NCI-H1930 (cell line): Measurements from ENCODE around the gene TNFRSF4.
"Not testable (repeated sequence)": the region's sequence is repeated elsewhere in the genome, so short reads cannot be mapped to it uniquely, and the experiment has no call there.

Experiments used
- DNase-seq, 2 experiments: peaks; one replicate each; lab custom pipeline; 2025; lab: John Stamatoyannopoulos, UW

TNFRSF4 gene

DNA sequence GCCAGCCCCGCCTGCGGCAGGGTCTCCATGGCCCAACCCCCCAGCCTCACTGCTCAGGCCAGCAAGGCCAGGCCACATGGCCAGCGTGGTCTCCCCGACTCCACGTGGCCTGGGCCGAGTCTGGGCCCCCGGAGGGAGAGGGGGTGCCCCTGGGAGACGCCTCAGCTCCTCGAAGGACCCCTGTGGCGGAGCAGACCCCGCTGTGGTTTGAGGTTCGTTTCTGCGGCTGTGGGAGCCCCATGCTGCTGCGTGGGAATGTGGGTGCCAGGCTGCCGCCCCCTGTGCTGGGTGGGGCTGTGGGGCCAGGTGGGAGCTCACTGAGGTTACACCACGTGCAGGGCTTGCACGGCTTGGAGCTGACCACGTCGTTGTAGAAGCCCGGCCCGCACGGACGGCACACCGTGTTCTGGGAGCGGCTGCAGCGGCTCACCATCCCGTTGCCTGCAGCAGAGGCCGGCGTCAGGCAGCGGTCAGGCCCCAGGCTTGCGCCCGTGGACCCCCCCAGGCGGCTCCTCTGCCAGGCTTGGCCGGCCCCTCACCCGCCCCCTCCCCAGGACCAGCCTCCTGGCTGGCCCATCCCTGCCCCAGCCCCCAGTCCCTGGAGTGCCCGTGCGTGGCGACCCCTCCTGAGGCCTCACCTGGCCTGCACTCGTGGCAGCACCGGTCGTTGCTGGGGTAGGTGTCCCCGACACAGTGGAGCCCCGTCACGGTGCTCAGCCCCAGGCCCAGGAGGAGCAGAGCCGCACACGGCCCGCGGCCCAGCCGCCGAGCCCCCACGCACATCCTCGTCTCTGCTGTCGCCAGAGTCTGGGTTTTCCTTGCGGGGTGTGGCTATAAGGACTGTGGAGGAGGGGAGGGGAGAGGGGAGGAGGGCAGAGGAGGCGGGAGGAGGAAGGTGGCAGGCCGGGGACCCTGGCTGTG, at the start of gene TNFRSF4:
Gene TNFRSF4, minus strand, starts transcription at position 809 of the 921 bp plus-strand sequence. Its CDS starts 26 bp downstream, at position 783.
- no peak for DNase-seq

GRCh38 chr1:1262758-1263157, 48.8 kb upstream of the TNFRSF4 start:
- no peak for DNase-seq

- no peak for DNase-seq
Observed at GRCh38 chr1:1262071-1262470, 48.1 kb upstream of the TNFRSF4 start.

- no peak for DNase-seq
Observed at GRCh38 chr1:1260843-1261560, 47.0 kb upstream of the TNFRSF4 start.

DNA sequence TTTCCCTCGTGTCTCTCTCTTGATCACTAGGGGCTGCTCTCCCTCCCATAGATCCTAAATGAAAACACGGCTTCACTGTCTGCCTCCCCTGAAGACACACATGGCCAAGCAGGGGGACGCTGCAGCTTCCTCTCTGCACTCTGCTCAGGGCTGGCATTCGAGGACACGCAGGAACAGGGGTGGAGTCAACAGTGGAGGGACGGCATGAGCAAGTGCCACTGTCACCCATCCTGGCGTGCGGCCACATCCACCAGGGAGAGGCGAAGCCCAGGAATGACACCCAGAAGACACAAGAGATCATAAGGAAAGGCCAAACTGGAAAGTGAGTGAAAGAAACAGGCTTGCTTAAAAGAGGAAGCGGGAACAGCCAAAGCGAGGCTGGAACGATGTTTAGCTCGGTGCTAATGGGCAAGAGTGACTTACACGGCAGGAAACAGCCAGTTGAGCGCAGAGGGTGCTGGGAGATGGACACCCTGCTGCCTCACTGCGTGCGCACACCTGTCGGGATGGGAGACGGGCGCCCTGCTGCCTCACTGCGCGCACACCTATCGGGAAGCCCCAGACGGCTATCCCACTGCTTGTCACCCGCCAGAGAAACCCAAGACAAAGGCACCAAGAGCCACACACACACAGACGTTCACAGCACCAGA, 46.1 kb upstream of the TNFRSF4 start:
- no peak for DNase-seq

DNA sequence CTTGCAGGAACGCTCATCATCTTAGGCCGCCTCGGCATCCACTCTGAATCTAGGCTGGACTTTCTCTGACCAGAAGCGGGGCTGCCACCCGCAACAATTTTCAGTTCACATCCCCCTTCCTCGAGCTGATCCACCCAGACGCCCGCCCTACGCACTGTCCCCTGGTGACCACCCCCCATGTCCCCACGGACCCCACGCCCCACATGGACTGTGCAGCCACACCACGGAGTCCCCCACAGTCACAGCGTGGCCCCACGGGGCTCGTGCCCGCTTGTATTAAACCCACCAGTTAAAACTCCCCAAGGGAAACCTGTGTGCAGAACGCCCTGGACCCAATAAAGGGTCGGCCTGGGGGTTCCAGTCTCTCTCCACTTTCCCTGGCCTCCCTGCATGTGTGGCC, 45.6 kb upstream of the TNFRSF4 start:
- no peak for DNase-seq

DNA sequence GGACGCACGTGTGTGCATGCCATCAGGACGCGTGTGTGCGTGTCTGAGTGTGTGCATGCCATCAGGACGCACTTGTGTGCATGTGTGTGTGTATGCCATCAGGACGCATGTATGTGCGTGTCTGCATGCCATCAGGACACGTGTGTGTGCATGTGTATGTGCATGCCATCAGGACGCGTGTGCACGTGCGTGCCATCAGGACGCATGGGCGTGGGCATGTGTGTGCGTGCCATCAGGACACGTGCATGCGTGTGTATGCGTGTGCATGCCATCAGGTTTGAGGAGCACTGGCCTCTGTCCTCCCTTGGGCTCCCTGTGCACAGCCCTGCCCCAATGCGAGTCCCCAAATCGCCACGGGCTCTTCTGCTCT, 45.2 kb upstream of the TNFRSF4 start:
- DNase-seq, result no peak

- DNase-seq, result no peak
Observed at GRCh38 chr1:1256956-1257871, 43.3 kb upstream of the TNFRSF4 start.

- no peak for DNase-seq
Observed at GRCh38 chr1:1255611-1256010, 41.7 kb upstream of the TNFRSF4 start.

- DNase-seq, result no peak
Observed at GRCh38 chr1:1255078-1255477, 41.1 kb upstream of the TNFRSF4 start.

GRCh38 chr1:1254667-1254998, 40.7 kb upstream of the TNFRSF4 start:
- no peak for DNase-seq

GRCh38 chr1:1253972-1254666, 40.2 kb upstream of the TNFRSF4 start:
- DNase-seq, result no peak

DNA sequence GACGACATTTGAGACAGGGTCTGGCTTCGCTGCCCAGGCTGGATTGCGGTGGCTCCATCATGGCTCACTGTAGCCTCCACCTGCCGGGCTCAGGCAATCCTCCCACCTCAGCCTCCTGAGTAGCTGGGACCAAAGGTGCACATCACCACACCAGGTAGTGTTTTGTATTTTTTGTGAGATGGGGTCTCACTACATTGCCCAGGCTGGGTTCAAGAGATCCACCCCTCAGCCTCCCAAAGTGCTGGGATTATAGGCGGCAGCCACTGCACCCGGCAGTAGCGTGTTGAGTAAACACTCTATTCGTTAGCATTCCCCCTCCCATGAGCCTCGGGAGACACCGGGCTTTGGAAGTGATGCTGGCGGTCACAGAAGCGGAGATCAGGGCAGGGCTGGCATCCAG, 39.4 kb upstream of the TNFRSF4 start:
- no peak for DNase-seq

DNA sequence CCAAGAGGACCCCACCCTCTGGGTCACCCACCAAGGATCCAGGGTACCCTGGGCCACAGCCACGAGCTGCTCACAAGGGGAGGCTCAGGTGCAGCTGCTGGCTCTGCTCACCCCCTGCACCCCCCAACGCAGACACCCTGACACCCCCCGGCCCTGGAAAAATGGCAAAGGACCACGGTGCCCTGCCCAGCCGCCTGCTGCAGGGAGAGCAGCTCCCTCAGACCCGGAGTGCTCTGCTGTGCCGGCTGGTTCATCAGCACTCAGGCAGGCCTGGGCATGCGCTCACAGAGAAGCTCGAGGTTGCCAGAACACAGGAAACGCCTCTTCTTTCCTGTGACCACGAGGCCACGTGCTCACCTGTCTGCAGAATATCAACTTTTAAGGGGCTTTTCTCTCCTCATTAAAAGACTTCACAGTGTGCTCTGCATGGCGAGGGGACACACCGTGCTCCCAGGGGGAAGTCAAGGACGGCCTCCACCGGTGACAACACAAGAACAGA, 36.9 kb upstream of the TNFRSF4 start:
- DNase-seq, result no peak

DNA sequence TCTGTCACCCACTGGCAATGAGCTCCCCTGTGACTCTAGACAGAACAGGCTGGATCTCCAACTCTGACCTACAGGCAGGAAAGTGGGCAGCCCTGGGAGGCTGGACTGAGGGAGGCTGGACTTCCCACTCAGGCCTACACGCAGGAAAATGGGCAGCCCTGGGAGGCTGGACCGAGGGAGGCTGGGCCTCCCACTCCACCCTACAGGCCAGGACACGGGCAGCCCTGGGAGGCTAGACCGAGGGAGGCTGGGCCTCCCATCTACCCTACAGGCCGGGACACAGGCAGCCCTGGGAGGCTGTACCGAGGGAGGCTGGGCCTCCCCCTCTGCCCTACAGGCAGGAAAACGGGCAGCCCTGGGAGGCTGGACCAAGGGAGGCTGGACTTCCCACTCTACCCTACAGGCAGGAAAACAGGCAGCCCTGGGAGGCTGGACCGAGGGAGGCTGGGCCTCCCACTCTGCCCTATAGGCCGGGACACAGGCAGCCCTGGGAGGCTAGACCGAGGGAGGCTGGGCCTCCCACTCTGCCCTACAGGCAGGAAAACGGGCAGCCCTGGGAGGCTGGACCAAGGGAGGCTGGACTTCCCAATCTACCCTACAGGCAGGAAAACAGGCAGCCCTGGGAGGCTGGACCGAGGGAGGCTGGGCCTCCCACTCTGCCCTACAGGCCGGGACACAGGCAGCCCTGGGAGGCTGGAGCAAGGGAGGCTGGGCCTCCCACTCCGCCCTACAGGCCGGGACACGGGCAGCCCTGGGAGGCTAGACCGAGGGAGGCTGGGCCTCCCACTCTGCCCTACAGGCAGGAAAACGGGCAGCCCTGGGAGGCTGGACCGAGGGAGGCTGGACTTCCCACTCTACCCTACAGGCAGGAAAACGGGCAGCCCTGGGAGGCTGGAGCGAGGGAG, 34.3 kb upstream of the TNFRSF4 start:
- DNase-seq, result not testable (repeated sequence)

- no peak for DNase-seq
Observed at GRCh38 chr1:1247341-1247913, 33.5 kb upstream of the TNFRSF4 start.

DNA sequence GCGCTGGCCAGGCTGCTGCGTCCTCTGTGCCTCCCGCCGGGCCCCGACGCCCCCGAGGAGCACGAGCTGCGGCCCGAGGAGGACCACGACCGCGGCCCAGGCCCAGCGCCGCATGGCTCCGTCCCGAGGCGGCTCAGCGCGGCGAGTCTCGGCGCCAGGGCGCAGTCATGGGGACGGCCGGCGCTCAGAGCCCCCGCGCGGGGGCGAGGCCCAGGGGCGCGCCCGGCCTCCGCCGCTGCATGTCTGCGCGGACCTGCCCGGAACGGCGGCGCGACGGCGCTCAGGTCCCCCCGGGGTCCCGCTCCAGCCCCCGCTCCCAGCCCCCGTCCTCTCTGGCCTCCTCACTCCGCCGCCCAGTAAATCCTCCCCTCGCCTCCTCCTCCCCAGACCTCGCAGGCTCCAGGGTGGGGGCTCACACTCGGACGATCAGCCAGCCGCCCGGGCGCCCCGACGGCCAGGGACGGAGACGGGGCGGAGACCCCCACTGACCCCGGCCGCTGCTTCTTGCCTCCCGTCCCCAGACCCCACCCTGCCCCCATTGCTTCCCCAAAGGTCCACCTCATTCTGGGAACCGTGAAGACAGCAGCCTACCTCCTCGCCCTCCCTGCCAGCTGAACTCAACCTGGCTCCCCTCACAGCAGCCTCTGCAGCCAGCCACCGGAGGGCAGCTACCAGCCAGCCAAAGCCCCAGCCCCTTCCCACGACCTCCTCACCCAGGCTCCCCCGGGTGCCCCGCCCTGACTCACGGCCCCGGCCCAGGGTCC, 32.8 kb upstream of the TNFRSF4 start, which contains the start of gene C1QTNF12:
Gene C1QTNF12, minus strand, starts transcription at position 146 of the 764 bp plus-strand sequence. Its CDS starts 32 bp downstream, at position 114.
- DNase-seq, result no peak

DNA sequence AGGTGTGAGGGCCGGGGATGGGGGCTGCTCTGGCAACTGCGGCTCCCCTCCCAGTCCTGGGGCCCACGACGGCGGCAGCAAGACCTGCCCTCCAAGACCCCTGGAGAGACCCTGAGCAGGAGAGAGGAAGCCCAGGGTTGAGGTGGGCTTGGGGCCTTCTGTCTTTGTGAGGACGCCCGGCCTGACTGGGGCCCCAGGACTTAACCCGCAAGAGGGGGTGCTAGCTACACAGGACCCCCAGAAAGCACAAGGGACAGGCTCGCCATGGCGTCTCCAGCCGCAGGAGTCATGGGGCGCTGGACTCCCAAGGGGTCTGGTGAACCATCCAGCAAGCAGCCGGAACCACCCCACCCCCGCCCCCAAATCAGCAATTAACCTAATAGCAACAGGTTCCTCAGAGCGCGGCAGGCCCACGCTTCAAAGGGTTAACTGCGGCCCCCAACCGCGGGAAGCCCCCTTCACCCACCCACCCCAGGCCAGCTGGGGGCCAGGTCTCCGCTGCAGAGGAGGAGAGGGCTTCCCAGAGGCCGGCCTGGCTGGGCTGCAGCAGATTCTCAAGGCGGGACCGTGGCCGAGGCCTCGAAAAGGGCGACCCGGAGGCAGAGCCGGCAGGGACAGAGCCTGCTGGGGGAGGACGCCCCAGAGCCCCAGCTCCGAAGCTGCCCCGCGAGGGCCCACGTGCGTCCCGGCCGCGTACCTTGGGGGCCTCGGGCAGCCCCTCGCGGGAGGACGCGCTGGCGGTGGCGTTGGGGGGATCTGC, 32.0 kb upstream of the TNFRSF4 start:
- no peak for DNase-seq
